GM18520 (cell line): Measurements from ENCODE around the gene LIX1L.

ENCODE experiments used
- ATAC-seq: cut with Tn5 transposase; IDR thresholded peaks from one replicate; pipeline ENCODE4 v1.9.1; 2021; ENCODE audit not compliant: unreplicated experiment

The LIX1L gene

DNA sequence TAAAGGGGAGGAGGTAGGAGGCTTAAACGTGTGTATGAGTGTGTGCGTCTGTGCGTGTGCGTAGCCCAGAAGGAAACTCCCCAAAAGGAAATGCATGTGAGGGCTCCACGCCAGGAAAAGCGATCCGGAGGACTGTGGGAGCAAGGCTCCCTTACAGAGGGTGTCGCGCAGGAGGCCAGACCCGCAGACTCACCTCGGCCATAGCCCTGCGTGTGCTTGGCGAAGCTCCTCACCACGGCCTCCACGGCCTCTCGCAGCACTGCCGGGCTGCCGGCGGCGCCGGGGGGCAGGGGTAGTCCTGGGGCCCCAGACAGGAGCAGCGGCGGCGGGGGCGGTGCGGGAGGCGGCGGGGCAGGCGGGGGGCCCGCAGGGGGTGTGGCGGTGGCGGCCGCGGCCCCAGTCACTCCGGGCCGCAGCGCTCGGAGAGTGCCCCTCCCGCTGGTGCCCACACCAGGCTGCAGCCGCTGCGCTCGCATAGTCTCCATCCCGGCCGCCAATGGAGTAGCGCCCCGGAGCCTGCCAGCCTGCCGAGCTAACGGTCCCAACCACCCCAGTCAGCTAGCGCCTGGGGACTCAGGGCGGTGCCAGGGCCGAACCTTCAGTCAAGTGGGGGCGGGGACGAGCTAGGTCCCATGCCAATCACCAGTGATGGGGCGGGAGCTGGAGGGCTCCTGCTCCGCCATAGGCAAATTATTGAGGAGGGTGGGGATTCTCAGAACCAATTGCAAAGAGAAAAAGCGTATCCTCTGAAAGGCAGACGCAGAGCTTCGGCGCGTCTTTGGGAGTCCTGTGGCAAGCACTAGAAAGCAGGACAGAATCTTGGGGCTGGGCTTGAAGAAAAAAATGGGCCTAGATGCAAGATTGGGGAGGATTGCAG, at the start of gene LIX1L:
Gene LIX1L, minus strand, starts transcription at position 575 of the 877 bp plus-strand sequence. Its CDS starts 90 bp downstream, at position 485.
- peak; percentile 78 for ATAC-seq

DNA sequence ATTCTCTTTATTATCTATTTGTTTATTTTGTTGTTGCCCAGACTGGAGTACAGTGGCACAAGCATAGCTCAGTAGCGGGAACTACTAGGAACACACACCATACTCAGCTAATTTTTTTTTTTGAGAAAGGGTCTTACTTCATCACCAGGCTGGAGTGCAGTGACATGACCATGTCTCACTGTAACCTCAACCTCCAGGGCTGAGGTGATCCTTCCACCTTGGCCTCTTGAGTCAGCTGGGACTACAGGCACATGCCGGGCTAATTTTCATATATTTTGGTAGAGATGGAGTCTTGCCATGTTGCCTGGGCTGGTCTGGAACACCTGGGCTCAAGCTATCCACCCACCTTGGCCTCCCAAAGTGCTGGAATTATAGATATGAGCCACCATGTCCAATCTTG, 43.9 kb upstream of the LIX1L start:
- no peak for ATAC-seq

DNA sequence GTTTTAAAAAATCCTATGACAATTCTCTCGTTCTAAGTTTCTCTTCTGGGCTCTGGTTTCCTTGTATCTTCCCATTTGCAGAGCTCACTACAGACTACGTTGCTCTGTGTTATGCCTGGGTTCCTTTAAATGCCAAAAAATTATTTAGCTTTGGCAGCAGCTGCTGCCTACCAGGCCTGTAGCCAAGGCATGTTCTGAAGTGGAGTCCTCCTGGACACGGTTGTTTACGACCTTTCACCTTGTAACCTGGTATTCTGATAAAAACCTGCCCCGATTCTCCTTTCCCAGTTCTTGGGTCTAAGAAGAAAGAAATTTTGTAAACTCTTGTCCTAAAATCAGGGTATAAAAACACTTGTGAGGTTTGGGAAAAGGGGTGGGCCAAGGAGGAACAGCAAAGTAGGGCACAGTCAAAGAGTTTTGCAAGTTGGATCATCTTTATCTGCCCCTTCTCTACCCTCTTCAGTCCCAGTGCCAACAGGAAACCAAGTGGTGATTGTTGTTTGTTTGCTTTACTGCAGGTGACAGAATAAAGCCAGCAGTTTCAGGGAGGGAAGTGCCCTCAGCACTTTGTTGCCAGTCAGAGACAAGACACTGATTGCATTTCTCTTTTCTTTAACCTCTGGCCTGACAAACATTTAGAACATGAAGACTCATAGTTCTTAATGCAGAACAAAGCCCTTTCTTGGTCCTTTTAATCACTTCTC, 41.7 kb upstream of the LIX1L start:
- no peak for ATAC-seq

DNA sequence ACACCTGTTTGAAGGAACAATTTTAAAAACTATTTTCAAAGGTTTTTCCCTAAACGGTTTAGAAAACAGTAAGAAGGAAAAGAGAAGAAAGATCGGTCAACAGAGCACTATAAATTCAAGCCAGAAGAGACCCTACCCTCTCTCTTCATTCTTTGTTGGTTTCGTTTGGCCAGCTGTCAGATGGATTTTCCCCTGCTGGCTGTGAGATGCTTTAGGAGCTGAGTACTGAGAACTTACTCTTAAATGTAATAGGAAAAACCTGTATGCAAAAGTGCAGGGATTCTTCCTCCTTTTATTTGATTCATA, 39.9 kb upstream of the LIX1L start:
- ATAC-seq: no peak

DNA sequence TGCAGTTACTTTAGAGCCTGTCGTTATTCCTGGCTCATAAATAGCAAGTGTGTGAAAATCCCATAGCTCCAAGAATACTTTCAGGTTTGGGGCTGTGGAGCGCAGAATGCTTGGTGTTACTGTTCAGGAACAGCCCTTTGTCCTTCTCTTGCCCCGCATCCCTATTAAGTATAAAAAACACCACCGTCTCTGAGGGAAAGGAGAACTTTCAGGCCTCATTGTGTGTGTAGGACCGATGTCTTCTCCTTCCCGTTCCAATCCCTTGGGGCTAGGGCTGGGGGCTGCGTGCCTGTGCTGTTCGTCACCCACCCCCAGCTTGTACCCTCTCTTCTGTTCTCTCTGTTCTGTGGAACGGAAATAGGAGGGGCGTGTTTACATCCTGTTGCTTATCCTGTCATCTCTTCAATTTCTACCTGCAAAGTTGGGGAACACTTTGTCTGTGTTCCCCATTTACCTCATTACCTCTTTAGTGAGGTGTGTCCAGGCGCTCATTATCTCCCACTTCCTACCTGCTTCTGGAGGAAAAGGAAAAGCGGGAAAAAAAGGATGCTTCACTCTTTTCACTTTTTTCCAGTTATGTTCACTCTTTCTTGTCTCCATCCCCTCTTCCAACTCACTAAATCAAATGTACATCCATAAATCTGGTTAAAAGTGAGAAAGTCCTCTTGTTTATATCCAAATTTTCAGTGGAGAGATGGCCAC, 39.4 kb upstream of the LIX1L start:
- no peak for ATAC-seq

DNA sequence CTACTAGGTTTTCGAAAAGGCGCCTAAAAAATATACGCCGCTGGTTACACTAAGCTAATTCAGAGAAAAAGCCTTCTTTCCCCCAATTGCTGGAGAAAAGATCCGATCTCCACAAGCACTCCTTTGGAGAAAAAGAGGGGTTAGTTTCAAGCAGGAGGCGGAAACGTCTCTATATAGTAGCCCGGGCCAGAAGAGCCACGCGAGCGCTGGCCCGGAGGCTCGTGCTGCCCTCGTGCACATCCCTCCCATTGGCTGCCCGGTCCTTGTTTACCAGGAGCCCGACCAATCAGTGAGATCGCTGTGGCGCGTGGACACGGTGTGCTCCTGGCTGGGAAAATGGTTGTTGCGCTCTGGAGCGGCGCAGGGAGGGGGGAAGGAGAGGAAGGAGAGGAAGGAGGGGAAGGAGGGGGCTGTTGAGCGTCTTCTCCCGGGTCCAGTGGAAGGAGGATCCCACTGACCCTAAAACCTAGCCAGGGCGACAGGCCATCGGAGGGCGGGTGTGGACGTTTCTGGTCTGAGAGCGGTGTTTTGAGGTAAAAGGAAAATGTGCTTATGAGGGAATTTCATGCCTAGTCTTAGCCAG, 38.7 kb upstream of the LIX1L start, which contains the start of gene TXNIP:
Gene TXNIP, minus strand, starts transcription at position 147 of the 583 bp plus-strand sequence. CDS start 313 bp downstream, outside the sequence.
- ATAC-seq: peak; percentile 93

DNA sequence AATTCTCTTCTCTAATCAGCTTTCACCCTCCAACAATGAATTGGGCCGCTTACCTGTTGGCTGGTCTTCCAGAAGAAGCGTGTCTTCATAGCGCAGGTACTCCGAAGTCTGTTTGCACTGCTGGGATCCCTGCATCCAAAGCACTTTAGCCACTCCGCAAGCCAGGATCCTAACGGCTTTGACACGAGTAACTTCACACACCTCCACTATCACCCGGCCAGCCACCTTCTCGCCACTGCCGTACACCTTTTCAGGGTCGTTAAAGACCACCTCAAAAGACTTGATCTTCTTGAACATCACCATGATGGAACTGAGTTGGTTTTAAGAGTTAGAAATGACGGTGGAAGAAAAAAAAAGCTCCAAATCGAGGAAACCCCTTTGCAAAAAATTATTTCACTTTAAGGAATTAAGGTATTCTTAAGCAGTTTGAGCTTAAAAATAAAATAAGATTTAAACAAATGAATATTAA, 38.2 kb upstream of the LIX1L start:
- ATAC-seq: no peak

DNA sequence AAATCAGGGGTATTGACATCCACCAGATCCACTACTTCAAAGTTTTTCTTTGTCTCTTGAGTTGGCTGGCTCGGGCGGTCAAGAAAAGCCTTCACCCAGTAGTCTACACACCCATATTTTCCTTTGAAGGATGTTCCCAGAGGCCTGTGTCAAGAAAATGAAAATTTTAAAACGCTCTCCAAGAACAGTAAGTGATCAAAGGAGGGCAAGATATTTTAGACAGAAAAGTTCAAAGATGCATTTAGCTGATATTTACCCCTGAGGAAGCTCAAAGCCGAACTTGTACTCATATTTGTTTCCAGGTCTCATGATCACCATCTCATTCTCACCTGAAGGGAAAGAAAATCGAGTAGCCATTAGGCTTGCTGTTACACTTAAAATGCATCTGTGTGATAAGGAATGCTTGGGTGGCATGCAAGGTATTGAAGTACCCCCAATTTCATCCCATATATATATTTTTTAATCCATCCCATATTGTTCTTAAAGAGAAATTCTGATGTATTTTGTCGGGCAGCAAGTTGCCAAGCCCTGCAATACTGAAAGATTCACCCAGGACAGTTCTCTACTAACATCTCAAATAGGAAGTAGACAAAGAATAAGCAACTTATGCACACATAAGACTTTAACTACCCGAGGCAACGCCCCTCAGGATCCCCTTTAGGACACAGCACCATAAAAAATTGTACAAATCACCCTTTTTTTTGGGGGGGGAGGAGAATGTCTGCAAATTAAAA, 37.5 kb upstream of the LIX1L start:
- ATAC-seq: no peak

DNA sequence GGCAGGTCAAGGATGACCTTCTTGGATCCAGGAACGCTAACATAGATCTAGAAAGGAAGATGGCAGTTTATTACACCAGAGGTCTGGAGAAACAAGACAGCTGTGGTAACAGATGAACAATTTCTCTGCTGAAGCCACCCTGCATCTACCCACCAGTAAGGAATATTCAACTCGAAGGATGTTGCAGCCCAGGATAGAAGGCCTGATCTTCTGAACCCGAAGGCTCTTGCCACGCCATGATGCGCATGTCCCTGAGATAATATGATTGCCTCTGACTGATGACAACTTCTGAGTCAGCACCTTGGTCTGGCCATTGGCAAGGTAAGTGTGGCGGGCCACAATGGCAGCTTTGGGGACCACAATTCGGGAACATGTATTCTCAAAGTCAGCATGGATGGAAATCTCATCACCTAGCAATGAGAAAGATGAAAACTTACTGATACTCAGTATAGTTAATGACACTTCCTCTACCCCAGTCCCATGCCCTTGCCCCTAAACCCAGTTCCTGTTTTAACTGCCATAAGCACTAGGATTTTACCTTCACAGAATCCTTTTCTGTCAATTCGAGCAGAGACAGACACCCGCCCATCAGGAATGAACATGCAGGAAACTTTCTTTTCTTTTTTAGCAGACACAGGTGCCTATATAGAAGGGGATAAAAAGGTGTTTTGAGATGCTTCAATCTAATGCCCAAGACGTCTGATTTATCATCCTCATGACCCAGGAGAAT, 36.7 kb upstream of the LIX1L start:
- ATAC-seq: no peak

DNA sequence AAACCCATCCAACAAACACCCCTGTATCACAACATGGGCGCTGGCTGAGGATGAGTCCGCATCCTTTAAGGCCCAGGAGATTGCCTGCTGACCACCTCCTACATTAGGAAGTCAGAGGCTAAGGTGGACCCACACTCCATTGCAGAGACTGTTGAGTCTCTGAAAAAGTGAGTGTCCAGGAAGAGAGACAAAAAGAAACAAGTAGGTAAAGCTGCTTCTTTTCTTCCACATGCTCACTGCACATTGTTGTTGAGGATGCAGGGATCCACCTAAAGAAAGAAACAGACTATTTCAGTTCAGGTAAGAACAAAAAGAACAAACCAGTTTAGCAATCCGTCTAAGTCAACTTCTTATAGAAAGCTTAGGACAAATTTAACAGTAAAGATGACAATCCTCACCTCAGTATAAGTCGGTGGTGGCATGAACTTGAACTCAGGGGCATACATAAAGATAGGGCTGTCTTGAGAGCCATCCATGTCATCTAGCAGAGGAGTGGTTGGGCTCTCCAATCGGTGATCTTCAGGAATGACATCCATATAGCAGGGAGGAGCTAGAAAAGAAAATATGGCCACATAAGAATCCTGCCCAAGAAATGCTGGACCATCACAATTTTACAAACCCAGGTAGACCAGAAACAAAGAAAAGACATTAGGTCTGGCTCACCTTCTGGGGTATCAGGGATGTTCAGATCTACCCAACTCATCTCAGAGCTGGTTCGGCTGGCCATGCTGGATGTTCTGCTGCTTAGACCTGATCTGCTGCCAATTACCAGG, 36.0 kb upstream of the LIX1L start:
- no peak for ATAC-seq

DNA sequence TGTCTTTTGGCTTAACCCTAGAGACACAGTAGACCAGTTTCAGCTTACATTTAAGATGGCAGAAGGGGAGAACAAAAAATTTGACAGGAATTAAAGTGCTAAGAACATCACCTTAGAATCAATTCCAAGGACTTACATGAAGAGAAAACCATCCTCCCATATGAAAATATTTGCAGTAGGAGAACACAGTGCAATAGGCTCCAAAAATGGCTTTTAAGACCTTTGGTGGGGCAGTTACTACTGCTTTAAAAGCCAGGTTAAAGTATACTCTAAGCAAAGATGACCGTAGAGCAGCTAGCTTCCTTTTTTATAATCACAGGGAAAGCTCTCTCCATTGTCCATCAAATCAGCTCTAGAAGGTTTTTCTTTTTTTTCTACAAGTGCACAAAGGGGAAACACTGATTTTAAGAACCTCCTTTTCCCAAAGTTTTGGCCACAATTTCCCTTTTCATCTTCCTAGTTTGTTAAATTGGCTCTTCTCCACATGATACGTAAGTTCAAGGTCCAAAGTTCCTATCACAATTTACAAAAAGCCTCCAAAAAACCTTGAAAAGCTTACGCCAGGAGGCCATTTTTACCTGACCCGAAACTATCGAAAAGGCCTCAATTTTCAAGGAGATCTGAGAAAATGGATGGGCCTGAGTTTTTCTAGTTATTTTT, 35.3 kb upstream of the LIX1L start:
- no peak for ATAC-seq

DNA sequence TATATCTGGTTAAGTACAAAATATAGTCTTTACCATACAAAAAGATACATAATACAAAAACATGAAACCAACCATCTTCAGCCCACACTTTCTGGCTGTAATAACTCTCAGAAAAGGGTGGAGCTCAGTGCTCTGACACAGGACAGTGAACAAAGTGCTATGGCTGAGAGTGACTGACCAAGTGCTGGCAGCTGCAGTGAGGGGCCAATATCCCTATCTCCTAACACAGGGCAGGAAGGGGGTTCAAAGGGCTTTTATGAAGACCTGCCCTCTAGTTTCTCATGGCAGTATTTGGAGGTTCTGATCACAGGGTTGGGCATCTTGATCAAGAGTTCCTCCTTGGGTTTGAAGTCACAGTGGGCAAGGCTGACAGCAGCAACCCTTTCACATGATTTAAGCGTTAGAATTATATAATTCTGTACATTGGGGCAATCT, 34.7 kb upstream of the LIX1L start:
- no peak for ATAC-seq

DNA sequence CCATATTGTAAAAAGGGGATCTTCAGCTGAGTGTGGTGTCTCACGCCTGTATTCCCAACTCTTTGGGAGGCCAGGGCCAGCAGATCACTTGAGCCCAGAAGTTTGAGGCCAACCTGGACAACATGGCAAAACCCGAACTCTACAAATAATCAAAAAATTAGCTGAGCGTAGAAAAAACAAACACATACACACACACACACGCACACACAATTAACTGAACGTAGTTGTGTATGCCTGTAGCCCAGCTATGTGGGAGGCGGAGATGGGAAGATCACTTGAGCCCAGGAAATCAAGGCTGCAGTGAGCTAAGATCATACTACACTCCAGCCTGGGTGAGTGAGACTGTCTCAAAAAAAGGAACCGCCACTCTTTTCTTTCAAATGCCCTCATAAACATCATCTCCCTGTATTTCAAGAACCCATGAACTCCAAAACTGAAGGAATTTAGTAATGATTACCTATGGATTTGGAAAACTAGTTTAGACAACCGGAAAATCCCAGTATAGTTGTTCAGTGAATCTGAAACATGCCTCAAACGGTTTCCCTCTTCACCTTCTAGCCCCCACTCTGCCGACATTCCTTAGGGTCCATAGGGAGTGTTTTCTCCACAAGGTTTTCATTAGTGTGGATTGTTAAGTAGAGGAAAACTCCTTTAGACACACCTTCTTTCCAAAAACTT, 34.1 kb upstream of the LIX1L start:
- ATAC-seq: no peak

DNA sequence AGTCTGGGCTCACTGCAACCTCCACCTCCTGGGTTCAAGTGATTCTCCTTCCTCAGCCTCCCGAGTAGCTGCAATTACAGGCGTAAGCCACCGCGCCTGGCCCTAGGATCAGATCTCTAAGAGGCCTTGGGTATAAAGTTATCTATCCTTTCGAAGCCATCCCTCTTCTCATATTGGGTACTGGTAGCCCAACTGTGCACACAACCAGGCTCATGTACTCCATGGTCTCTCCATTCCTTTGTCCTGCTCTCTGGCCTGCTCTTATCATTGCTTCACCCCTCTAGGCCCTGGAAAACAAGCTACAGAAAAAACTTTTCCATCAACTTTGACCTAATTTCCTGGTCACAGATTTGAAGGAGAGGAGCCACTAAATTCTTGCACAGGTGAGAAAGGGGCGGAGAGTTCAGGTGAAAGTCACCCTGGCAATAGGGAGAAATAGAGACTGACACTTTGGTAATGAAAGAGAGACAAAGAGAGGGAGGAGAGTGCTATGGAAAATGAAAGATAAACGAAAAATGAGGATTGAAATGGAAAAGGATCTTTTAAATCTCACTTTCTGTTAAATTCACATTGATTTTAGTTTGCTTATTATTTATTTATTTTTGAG, 32.5 kb upstream of the LIX1L start:
- ATAC-seq: no peak

DNA sequence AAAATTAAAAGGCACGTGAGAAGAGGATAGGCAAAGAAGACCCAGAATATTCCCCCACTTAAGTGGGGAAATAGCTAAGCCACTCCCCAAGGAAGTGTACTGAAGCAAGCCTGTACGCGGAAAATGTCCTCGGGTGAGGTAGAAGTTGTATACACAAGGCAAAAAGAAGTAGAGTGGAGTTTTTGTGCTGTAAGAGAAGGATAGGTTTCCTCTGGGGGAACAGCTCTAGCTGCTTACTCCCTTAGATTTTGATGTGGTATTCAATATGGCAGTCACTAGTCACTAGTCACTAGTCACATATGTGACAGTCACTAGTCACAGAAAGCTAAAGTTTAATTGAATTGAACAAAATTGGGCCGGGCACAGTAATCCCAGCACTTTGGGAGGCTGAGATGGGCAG, 31.0 kb upstream of the LIX1L start:
- ATAC-seq: no peak

DNA sequence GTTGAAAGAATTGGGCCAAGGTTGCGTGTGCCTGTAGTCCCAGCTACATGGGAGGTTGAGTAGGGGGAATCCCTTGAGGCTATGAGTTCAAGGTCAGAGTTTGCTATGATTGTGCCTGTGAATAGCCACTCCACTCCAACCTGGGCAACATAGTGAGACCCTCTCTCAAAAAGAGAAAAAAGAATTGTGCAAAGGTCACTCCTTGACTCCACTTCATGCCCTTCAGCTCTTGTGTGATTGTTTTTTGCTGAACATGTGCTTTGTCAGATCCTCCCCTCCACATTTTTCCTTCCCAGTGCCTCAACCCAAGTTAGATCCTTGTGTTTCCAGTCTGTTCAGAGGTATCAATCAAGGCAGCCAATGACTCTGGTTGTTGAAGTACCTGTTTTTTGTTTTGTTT, 30.1 kb upstream of the LIX1L start:
- no peak for ATAC-seq

DNA sequence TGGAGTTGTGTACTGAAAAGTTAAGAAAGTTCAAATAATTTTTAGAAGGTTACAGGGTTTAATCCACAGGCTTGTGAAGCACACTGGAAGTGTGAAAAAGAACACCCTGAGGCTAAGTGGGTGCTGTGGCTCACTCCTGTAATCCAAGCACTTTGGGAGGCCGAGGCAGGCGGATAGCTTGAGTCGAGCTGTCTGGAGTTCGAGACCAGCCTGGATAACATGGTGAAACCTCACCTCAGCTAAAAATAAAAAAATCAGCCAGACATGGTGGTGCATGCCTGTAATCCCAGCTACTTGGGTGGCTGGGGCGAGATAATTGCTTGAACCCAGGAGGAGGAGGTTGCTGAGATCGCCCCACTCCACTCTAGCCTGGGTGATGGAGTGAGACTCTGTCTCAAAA, 28.7 kb upstream of the LIX1L start:
- no peak for ATAC-seq
